Lower leg skin (tissue), 4 donors: ENCODE data around the gene OR52E8. TPM values are rescaled to one million over a fixed set of nuclear protein-coding genes. Genes with fewer than 3 reads are reported as not detected.

Source experiments
- DNase-seq, 2 donors: peaks; one replicate each; pipeline ENCODE4 v3.0.0-alpha.2; 2019; ENCODE audit warnings: low spot score in 2 of 2
- H3K4me3 ChIP-seq: fragments of 200-600 bp; sonication (generic); 2 replicates; pipeline ENCODE4 v1.5.1; 2017; ENCODE audit warnings: mild to moderate bottlenecking, low read depth; ENCODE audit not compliant: poor library complexity, severe bottlenecking
- POLR2A ChIP-seq, 2 donors: fragments of 450-650 bp; IDR thresholded peaks; one replicate each; pipeline ENCODE4 v1.6.1; 2016 to 2017; ENCODE audit warnings: antibody characterized with exemption in 2 of 2, mild to moderate bottlenecking in 1 of 2, moderate library complexity in 1 of 2
- WGBS, 2 donors: methylation state at CpG; one replicate each; pipeline ENCODE4 v1.1.5; 2018; 5-methylcytosine and 5-hydroxymethylcytosine counted together
- intact Hi-C: fragments of 100-400 bp; cut with DNase I; formaldehyde crosslinking; loops from one replicate; pipeline ENCODE4 v1.15.0; 2023; ENCODE audit warnings: low total_unique reads
- total RNA-seq, 4 donors: library from RNA; depleted of rRNA; stranded (reverse); fragments of >200 nt; gene quantifications; one replicate each; pipeline ENCODE4 v1.1.0, GENCODE V29; 2016
- TF ChIP-seq, protein P1 (sequence below), 3 donors: fragments of 450-650 bp; IDR thresholded peaks; one replicate each; pipeline ENCODE4 v1.5.1; 2016; ENCODE audit warnings: antibody characterized with exemption in 3 of 3, mild to moderate bottlenecking in 3 of 3, moderate library complexity in 2 of 3

Gene OR52E8
- total RNA-seq, 4 donors from 2014 or later = not detected

DNA sequence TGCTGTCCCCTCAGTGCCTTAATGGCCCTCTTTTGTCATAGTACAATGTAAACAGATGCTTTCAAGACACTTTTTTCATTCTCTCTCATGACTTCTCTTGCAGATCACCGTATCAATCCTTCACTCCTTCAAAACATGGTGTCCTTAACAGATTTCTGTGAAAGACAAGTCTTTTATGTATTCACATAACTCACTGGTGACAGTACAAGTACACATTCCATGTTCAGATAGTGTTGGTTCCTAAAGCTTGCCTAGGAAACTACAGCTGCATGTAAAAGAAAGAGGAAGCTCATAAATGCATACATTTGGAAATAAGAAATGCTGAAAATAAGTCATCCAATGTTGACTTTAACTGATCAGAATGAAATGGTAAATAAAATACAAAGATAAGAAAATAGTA lies 10.8 kb downstream of the OR52E8 start:
- 44 to 47% methylated on average over 1 of the region's 1 CpG for WGBS, 2 donors
- intact Hi-C loops = no loop called here
- DNase-seq = no peak
- no peak overlapping the region for H3K4me3 ChIP-seq
- TF ChIP-seq, protein P1, sequence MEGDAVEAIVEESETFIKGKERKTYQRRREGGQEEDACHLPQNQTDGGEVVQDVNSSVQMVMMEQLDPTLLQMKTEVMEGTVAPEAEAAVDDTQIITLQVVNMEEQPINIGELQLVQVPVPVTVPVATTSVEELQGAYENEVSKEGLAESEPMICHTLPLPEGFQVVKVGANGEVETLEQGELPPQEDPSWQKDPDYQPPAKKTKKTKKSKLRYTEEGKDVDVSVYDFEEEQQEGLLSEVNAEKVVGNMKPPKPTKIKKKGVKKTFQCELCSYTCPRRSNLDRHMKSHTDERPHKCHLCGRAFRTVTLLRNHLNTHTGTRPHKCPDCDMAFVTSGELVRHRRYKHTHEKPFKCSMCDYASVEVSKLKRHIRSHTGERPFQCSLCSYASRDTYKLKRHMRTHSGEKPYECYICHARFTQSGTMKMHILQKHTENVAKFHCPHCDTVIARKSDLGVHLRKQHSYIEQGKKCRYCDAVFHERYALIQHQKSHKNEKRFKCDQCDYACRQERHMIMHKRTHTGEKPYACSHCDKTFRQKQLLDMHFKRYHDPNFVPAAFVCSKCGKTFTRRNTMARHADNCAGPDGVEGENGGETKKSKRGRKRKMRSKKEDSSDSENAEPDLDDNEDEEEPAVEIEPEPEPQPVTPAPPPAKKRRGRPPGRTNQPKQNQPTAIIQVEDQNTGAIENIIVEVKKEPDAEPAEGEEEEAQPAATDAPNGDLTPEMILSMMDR (IDR thresholded peaks at IDR 0.05) = no peak
- TF ChIP-seq POLR2A (IDR thresholded peaks at IDR 0.05) = no peak

DNA sequence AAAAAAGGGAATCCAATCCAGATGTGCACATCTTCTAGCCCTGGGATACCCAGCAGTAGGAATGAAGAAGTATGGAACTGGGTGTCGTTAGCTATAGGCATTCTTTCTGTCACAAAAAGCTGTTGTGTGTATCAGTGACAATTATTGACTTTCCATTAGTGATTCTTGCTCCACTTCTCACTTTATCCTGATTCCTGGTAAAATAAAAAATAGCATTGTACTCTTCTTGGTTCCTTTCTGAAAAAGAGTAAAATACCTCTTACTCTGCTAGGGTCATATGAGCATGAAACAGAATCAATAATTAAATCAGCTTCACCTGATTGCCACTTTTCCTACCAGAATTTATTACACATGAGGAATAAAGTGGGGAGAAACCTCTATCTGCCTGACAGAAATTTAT lies 15.7 kb downstream of the OR52E8 start, which contains the start of gene OR52E6:
Gene OR52E6 (minus strand): TSS at position 101 of the 400 bp plus-strand sequence. CDS start 0 bp downstream, at position 101.
- no peak for DNase-seq
- intact Hi-C loops = no loop called here
- TF ChIP-seq, protein P1 (IDR thresholded peaks at IDR 0.05) = no peak
- no peak for TF ChIP-seq POLR2A (IDR thresholded peaks at IDR 0.05)
- no peak within 1 kb of the TSS for H3K4me3 ChIP-seq
- WGBS, 2 donors = 0 to 45% methylated on average over 1 of the region's 1 CpG

DNA sequence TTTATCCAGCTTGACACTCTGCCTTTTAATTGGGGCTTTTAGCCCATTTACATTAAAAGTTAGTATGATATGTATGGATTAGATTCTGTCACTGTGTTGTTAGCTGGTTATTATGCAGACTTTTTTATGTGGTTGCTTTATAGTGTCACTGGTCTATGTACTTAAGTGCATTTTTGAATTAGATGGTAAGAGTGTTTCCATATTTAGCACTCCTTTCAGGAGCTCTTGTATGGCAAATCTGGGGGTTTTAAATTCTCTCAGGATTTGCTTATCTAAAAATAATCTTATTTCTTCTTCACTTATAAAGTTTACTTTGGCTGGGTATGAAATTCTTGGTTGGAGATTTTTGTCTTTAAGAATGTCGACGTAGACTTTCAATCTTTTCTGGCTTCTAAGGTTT lies 19.8 kb downstream of the OR52E8 start:
- no peak for TF ChIP-seq POLR2A (IDR thresholded peaks at IDR 0.05)
- TF ChIP-seq, protein P1 (IDR thresholded peaks at IDR 0.05) = no peak
- no peak overlapping the region for H3K4me3 ChIP-seq
- no peak for DNase-seq
- intact Hi-C loops = no loop called here
- 87 to 96% methylated on average over 2 of the region's 2 CpGs for WGBS, 2 donors

DNA sequence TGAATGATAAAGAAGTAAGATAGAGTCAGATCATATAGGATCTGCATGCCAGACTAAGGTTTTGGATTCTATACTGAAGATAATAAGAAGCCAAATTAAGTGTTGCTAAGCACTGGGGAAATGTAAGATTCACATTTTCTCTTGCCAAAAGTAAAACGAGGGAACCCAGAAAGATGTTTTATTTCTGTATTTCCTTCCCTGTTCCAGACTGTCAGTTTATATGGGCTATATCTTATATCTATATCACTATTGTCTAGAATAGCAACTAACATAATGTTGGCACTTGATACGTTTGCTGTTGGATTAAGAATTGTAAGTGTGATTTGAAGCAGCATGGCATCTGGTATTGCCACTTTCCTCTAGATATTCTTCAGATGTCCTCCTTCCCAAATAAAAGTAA lies 24.0 kb downstream of the OR52E8 start:
- no peak for DNase-seq
- intact Hi-C loops = no loop called here
- no peak for TF ChIP-seq POLR2A (IDR thresholded peaks at IDR 0.05)
- TF ChIP-seq, protein P1 (IDR thresholded peaks at IDR 0.05) = no peak
- WGBS, 2 donors = 40 to 49% methylated on average over 2 of the region's 2 CpGs
- no peak overlapping the region for H3K4me3 ChIP-seq

DNA sequence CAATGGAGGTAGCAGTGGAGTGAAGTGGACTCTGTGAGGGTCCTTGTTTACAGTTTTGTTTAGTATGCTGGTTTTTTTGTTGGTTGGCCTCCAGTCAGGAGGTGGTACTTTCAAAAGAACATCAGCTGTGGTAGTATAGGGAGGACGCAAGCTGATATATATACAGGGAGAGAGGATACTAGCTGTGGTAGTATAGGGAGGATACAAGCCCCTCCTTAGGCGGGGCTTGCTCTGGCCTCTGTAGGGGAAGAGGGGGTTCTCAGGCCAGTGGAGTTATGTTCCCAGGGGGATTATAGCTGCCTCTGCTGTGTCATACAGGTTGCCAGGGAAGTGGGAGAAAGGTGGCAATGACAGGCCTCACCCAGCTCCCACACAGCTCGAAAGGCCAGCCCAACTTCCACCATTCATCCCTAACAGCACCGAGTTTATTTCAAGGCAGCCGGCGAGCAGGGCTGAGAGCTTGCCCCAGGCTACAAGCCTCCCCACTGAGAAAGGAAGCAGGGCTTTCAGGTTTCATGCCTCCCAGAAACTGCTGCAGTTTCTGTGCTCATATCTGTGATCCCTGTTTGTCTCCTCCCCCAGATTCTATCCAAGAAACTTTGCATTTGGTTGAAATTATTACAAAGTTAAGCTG lies 26.2 kb downstream of the OR52E8 start:
- no peak for TF ChIP-seq POLR2A (IDR thresholded peaks at IDR 0.05)
- TF ChIP-seq, protein P1 (IDR thresholded peaks at IDR 0.05) = no peak
- H3K4me3 ChIP-seq = no peak overlapping the region
- WGBS, 2 donors = 62 to 72% methylated on average over 6 of the region's 6 CpGs
- intact Hi-C loops = no loop called here
- no peak for DNase-seq
